ENCODE data around the gene TAMM41.

DNA sequence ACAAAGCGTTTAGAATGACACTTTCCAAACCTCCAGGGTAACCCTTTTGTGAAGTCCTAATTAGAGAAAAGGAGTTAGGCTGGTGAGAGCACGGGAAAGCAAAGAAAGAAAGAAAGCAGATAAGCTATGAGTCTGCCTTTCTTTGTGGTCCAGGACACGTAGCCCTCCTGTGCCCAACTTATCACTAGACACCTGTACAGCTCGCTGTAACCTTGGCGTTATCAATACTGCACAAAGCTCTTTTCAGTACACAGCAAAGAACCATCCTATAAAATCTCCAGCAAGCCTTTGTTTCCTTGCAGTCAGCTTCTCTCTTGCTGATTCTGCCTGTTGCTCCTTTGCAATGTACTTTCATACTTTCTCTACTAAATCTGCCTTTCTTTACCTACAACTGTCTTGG lies 6.8 kb upstream of the TAMM41 start:
- TF ChIP-seq TCF7L2 (IDR thresholded peaks at IDR 0.05; ENCODE audit: borderline replicate concordance, low read depth, low read length): no peak
- no peak for TF ChIP-seq ZNF274 (IDR thresholded peaks at IDR 0.05; ENCODE audit: low read length)
- TF ChIP-seq ZNF274 (tag by site-specific recombination; IDR thresholded peaks at IDR 0.05; ENCODE audit: borderline replicate concordance): no peak
- TF ChIP-seq, protein P1, sequence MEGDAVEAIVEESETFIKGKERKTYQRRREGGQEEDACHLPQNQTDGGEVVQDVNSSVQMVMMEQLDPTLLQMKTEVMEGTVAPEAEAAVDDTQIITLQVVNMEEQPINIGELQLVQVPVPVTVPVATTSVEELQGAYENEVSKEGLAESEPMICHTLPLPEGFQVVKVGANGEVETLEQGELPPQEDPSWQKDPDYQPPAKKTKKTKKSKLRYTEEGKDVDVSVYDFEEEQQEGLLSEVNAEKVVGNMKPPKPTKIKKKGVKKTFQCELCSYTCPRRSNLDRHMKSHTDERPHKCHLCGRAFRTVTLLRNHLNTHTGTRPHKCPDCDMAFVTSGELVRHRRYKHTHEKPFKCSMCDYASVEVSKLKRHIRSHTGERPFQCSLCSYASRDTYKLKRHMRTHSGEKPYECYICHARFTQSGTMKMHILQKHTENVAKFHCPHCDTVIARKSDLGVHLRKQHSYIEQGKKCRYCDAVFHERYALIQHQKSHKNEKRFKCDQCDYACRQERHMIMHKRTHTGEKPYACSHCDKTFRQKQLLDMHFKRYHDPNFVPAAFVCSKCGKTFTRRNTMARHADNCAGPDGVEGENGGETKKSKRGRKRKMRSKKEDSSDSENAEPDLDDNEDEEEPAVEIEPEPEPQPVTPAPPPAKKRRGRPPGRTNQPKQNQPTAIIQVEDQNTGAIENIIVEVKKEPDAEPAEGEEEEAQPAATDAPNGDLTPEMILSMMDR (tag by site-specific recombination; IDR thresholded peaks at IDR 0.05): no peak
- TF ChIP-seq ZFHX2 (tag by site-specific recombination; conservative IDR thresholded peaks at IDR 0.05): no peak
- TF ChIP-seq YY1 (tag by site-specific recombination; IDR thresholded peaks at IDR 0.05): no peak
- TF ChIP-seq, protein P2, sequence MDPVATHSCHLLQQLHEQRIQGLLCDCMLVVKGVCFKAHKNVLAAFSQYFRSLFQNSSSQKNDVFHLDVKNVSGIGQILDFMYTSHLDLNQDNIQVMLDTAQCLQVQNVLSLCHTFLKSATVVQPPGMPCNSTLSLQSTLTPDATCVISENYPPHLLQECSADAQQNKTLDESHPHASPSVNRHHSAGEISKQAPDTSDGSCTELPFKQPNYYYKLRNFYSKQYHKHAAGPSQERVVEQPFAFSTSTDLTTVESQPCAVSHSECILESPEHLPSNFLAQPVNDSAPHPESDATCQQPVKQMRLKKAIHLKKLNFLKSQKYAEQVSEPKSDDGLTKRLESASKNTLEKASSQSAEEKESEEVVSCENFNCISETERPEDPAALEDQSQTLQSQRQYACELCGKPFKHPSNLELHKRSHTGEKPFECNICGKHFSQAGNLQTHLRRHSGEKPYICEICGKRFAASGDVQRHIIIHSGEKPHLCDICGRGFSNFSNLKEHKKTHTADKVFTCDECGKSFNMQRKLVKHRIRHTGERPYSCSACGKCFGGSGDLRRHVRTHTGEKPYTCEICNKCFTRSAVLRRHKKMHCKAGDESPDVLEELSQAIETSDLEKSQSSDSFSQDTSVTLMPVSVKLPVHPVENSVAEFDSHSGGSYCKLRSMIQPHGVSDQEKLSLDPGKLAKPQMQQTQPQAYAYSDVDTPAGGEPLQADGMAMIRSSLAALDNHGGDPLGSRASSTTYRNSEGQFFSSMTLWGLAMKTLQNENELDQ (tag by site-specific recombination; IDR thresholded peaks at IDR 0.05; ENCODE audit: low read depth): no peak

Measured in HEK293 (cell line).